Measurements from ENCODE around the gene FYTTD1.
A peak's percentile ranks its signal among the peaks of the same experiment; 100 is the strongest.

The FYTTD1 gene

DNA sequence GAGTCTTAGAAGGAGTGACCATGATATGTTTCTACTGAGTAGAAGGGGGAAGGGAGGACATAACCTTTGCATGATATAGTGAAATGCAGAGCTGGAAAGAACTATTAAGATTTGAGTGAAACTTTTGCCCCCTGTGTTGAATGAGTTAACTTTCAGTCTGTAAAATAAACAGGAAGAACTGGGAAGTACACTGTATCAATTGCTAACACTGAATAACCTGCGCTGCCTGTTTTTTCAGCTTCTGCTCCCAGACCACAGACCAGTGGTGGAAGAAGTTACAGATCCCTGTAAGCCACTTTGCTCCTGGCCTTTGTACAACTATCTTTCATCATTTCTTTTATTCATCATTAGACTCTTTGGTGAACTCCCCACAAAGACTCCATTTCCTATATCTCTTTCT, 37.7 kb downstream of the FYTTD1 start:
- TF ChIP-seq, protein P1, sequence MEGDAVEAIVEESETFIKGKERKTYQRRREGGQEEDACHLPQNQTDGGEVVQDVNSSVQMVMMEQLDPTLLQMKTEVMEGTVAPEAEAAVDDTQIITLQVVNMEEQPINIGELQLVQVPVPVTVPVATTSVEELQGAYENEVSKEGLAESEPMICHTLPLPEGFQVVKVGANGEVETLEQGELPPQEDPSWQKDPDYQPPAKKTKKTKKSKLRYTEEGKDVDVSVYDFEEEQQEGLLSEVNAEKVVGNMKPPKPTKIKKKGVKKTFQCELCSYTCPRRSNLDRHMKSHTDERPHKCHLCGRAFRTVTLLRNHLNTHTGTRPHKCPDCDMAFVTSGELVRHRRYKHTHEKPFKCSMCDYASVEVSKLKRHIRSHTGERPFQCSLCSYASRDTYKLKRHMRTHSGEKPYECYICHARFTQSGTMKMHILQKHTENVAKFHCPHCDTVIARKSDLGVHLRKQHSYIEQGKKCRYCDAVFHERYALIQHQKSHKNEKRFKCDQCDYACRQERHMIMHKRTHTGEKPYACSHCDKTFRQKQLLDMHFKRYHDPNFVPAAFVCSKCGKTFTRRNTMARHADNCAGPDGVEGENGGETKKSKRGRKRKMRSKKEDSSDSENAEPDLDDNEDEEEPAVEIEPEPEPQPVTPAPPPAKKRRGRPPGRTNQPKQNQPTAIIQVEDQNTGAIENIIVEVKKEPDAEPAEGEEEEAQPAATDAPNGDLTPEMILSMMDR (IDR thresholded peaks at IDR 0.05; ENCODE audit: insufficient read depth, low read length, missing control alignments), result no peak
- CTCF ChIA-PET, result interaction anchor here (1.2 kb wide), 1 partner anchor 9 kb away, joined by 3 read pairs; no protein-coding TSS in a partner anchor
- POLR2A ChIA-PET, result interaction anchor here (0.5 kb wide), 1 partner anchor 53 kb away, joined by 3 read pairs; no protein-coding TSS in a partner anchor

DNA sequence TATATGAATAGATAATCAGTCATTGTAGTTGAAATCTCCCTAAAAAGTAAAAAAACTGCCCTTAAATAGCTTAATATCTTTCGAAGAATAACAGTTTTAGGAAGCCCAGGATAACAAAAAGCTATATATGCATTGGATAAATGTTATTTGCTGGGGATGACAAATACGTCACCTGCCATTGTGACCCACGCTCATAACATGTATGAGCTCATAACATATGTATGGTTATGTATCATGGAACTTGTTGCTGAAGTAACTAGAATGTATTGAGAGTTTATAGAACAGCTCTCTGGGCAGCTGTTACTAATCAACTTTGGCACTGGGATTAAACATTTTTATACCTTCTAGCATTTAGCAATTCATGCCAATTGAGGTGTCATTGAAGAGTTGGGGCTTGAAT, 39.6 kb downstream of the FYTTD1 start:
- ChIA-PET CTCF (interaction anchor here (0.7 to 1.6 kb wide), 4 partner anchors 11 to 190 kb away, joined by 3 to 5 read pairs (median 3); no protein-coding TSS in a partner anchor), POLR2A (interaction anchor here (0.5 kb wide), 1 partner anchor 901 kb away, joined by 3 read pairs; no protein-coding TSS in a partner anchor)
- TF ChIP-seq, protein P1 (IDR thresholded peaks at IDR 0.05; ENCODE audit: insufficient read depth, low read length, missing control alignments), result no peak
- no peak for DNase-seq (ENCODE audit: low read depth, low spot score)
- no peak overlapping the region for H3K4me3 ChIP-seq (ENCODE audit: low read depth, low read length)

More for the DNA sequence above, 37.7 kb downstream of the FYTTD1 start:
- no peak overlapping the region for H3K4me3 ChIP-seq (ENCODE audit: low read depth, low read length)
- no peak for DNase-seq (ENCODE audit: low read depth, low spot score)

DNA sequence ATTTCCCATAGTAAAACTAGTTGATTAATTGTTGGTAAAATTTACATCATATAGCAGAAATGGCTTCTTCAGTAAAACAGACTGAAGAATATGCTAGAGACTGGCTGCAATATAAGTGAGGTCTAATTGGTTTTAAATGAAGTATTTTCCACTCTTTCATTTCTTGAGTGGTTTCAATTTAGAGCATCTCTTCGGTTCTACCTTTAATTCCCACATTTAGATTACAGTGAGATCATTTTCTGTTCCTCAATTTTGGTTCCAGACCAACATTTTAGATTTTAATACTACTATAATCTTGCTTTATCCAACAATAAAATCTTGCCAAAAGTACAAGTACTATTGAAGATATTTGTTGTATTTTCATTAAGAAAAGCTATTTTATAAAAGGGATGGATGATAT, 40.4 kb downstream of the FYTTD1 start:
- CTCF ChIA-PET, result interaction anchor here (0.7 kb wide), 1 partner anchor 11 kb away, joined by 3 read pairs; no protein-coding TSS in a partner anchor
- POLR2A ChIA-PET, result no interaction called here
- TF ChIP-seq, protein P1 (IDR thresholded peaks at IDR 0.05; ENCODE audit: insufficient read depth, low read length, missing control alignments), result no peak
- no peak for DNase-seq (ENCODE audit: low read depth, low spot score)
- H3K4me3 ChIP-seq (ENCODE audit: low read depth, low read length), result no peak overlapping the region

DNA sequence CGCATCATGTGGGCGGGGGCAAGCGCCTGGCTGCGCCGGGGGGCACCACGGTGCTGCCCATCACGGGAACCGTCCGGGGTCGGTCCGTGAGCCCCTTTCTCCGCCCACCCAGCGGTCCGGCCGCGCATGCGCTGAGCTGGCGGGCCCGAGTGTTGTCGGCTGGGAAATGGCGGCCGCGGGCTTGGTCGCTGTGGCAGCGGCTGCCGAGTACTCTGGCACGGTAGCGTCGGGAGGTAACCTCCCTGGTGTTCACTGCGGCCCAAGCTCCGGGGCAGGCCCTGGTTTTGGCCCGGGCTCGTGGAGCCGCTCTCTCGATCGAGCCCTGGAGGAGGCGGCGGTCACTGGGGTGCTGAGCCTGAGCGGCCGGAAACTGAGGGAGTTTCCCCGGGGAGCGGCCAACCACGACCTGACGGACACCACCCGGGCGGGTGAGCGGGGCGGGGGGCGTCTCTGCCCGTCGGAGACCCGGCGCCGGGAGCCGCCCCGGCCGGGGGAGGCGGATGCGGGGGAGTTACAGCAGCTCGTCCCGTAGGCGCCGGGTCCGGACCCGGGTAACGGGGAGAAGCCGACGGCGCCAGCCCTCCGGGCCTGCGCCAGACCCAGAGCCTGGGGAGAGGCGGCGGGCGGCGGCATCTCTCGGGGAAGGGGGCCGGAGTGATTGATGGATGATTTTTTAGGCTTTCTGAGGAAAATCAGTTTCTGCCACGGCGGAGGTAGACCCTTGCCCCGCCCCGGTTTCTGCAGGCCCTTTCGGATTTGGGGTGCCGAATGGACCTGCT, 41.6 kb downstream of the FYTTD1 start, which contains the start of gene LRCH3:
LRCH3 (plus strand) TSS at position 142 of the 779 bp plus-strand sequence; CDS start at position 167, 25 bp downstream.
- ChIA-PET POLR2A (interaction anchor here (0.6 to 1.7 kb wide), 3 partner anchors 18 to 77 kb away, joined by 3 to 10 read pairs (median 3); no protein-coding TSS in a partner anchor), CTCF (interaction anchor here (2.8 kb wide), 1 partner anchor 10 kb away, joined by 13 read pairs; no protein-coding TSS in a partner anchor)
- peak within 1 kb of the TSS; percentile 90 for H3K4me3 ChIP-seq (ENCODE audit: low read depth, low read length)
- TF ChIP-seq, protein P1 (IDR thresholded peaks at IDR 0.05; ENCODE audit: insufficient read depth, low read length, missing control alignments), result no peak
- no peak for DNase-seq (ENCODE audit: low read depth, low spot score)

- no peak for DNase-seq (ENCODE audit: low read depth, low spot score)
- peak overlapping the region; percentile 90 for H3K4me3 ChIP-seq (ENCODE audit: low read depth, low read length)
- CTCF ChIA-PET, result interaction anchor here (0.7 to 2.8 kb wide), 2 partner anchors 10 to 192 kb away, joined by 3 to 13 read pairs; no protein-coding TSS in a partner anchor
- POLR2A ChIA-PET, result interaction anchor here (0.7 to 1.7 kb wide), 2 partner anchors 17 to 23 kb away, joined by 3 to 10 read pairs; no protein-coding TSS in a partner anchor
- TF ChIP-seq, protein P1 (IDR thresholded peaks at IDR 0.05; ENCODE audit: insufficient read depth, low read length, missing control alignments), result no peak
Observed at GRCh38 chr3:197791892-197792647, 42.4 kb downstream of the FYTTD1 start.

All from AG04449 (cell line).